Glomerular visceral epithelial cell (primary cell): ENCODE results near the gene PDE2A.
A peak's percentile ranks its signal among the peaks of the same experiment; 100 is the strongest.
"Not testable (repeated sequence)": the region's sequence is repeated elsewhere in the genome, so short reads cannot be mapped to it uniquely, and the experiment has no call there.

Experiments
- DNase-seq: peaks from one replicate; pipeline ENCODE4 v3.0.0-alpha.2; 2016; ENCODE audit errors: extremely low spot score

Gene PDE2A

DNA sequence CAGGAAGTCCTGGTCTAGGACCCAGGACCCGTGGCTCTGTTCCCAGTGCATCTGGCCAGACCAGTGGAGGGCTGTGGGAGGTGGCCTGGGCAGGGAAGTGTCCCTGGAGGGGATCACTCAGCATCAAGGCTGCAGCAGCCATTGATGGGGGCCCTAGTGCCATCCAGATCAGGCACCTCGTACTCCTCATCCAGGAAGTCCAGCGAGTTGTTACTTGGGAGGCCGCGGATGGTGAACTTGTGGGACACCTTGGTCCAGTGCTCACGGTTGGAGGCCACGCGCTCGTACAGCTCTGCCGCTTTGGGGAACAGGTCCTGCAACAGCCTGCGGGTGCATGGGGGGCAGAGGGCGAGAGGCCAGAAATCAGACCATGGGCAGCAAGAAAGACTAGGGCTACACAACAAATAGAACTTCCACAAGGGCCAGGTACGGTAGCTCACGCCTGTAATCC lies 96.9 kb downstream of the PDE2A start:
- DNase-seq, result no peak

- DNase-seq, result no peak
Observed at GRCh38 chr11:72576661-72577060, 97.6 kb downstream of the PDE2A start.

- no peak for DNase-seq
Observed at GRCh38 chr11:72576243-72576595, 98.0 kb downstream of the PDE2A start.

DNA sequence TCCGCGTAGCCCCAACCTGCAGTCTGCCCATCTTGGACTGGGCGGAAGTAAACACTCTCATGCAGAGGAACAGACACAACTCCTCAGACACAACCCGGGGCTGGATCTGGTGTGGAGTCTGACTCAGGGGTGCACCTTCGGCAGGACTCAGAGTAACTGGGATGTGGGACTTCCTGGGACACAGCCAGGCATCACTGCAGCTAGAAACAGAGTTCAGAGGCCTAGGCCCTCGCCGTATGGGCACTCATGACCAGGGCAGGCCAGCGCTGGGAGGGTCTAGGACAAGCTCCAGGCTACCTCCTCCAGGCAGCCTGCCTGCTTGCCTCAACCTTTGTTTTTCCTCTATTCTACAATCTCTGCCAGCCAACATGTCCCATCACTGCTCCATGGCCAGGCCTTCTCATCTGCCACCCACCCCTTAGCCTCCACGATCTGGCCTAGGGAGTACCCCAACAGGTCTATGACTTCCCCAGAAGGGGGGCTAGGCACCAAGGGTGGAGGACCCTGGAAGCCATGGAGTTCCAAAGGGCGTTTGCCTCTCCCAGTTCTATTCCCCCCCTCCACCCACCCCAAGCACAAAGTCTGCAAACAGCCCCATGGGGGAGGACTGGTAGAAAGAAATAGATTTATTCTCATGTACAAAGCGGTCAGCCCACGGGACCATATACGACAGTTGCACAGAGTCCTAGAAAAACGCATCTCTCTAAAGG lies 98.5 kb downstream of the PDE2A start:
- no peak for DNase-seq

GRCh38 chr11:72574548-72575460 lies 99.4 kb downstream of the PDE2A start:
- DNase-seq, result no peak

DNA sequence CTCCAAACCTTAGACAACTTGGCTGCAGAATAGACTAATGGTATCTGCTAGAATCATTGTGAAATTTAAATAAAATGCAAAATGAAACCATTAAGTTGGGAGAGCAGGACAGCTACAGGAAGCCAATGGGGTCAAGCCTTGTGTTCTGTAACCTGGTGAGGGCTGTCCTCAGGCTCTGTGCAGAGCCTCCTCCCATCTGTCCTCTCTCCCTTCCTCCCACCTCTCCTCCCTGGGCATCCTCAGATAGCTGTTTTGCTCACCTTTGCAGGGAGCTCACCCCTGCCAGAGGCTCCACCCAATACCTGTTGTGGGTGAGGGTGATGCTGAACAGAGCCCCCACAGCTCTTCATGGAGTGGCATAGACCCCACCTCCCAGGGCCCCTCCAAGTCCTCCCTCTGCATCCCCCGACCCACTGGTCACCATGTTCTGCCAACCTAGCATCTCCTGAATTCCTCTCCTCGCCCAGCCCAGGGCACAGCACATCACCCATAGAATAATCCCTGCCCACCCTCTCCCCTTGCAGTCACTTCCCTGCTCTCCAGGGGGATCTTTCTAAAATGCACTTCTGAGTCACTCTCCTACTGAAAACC lies 100.3 kb downstream of the PDE2A start:
- DNase-seq, result no peak

- DNase-seq, result peak; percentile 30
Observed at GRCh38 chr11:72573072-72573854, 101.0 kb downstream of the PDE2A start.

DNA sequence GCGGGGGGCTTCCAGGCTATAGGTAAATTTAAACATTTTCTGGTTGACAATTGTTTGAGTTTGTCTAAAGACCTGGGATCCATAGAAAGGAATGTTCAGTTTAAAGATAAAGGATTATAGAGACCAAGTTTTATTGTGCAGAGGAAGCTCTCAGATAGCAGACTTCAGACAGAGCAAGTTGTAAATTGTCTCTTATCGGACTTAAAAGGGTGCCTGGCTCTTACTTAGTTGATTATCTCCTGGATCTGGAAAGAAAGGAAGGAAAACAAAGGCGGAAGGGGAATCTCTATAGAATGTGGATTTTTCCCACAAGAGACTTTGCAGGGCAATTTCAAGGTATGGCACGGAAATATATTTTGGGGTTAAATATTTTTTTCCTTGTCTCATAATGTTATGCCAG lies 101.7 kb downstream of the PDE2A start:
- DNase-seq, result not testable (repeated sequence)

GRCh38 chr11:72570893-72571661 lies 103.1 kb downstream of the PDE2A start:
- DNase-seq, result no peak

DNA sequence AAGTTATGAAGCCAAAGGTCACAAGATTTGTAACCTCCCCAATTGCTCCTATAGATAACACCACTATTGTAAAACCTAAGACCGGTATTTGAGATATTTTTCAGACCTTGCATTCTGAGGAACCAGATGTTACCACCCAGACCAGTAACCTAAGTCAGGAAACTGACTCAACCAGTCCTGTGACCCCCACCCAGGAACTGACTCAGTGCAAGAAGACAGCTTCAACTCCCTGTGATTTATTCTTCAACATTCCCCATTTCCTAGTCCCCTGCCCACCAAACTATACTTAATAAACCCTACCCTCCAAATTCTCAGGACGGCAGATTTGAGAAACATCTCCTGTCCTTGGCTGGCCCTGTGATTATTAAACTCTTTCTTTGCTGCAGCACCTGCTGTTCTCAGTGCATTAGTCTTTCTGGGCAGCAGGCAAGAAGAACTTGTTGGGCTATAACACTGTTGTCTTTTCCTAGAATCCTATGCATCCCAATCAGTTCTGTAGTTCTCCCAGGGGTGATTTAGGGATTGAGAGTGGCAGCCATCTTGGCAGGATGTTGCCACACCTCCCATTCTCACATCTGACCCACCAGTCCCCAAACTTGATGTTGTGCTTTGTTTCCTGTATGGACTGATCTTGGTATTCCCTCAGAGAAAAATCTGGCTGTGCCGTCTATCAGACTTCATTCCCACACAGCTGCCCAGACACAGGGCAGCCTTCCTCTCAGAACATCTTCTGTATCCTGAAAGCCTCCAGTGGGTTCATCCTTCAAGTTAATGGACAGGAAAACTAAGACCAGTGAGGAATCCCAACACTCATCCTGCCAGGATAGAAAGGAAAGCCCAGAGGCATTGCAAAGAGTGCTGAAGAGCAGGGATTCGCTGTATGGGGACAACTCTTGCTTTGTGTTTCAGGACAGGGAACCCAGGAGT lies 104.0 kb downstream of the PDE2A start:
- peak; percentile 47 for DNase-seq

DNA sequence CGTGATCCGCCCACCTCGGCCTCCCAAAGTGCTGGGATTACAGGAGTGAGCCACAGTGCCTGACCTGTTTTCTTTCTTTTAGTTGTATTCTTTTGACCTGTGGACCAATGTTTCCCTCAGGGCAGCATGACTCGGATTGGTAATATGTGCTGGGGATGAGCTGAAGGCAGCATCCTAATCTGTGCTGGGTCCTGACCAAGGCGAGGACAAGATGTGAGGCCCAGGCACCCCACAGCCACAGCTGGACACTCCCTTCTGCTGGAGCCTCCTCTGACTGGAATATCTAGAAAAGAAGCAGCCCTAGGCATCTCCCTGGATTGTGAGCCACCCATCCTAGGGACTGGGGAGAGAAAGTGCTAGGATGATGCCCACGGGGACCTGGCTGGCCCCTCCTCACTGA lies 105.4 kb downstream of the PDE2A start:
- DNase-seq, result no peak

DNA sequence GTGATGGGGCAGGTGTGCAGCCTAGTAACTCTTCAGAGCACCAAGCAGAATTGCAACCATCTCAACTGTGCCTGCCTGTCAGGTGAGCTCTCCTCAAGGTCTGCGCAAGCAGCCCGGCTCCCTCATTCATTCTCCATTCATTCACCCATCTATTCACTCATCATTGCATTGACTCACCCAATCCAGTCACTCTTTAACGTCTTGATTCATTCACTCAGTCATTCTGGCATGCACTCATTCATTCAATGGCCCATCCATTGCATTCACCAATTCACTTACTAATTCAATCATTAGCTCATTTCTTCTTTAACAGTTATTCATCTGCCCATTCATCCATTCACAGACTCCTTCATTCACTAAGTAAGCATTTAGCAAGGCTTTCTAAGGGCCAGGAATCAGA lies 111.8 kb downstream of the PDE2A start:
- DNase-seq, result no peak

GRCh38 chr11:72561856-72562255 lies 112.4 kb downstream of the PDE2A start:
- DNase-seq, result no peak

DNA sequence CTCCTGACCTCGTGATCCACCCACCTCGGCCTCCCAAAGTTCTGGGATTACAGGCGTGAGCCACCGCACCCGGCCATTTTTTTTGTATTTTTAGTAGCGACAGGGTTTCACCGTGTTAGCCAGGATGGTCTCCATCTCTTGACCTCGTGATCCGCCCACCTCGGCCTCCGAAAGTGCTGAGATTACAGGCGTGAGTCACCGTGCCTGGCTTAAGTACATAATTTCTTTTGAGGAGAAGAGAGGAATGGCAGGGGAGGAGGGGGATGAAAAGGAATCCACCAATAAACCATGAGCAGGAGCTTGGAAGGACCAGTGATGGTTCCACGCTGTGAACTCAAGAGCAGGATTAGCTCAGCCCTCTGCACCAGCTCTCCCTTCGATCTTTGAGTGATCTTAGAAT lies 113.4 kb downstream of the PDE2A start:
- not testable (repeated sequence) for DNase-seq

- DNase-seq, result no peak
Observed at GRCh38 chr11:72556433-72556832, 117.8 kb downstream of the PDE2A start.

- DNase-seq, result not testable (repeated sequence)
Observed at GRCh38 chr11:72555014-72555522, 119.2 kb downstream of the PDE2A start.

DNA sequence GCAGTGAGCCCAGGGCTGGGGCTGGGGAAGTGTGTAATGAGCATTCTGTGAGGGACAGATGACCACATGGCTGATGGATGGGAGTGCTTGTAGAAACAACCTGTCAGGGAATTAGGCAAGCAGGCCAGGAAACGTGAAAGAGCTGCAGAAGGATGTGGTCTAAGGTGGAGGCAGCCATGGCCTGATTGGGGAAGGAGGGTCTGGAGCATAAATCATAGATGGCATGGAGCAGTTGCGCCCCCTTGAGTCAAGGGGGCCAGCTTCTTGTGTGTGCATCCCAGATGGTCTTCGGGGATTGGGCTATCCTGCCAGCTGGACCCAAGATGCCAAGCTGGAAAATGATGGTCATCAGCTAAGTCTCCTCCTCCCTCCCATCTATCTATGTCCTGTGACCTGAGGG lies 120.5 kb downstream of the PDE2A start:
- DNase-seq, result no peak

DNA sequence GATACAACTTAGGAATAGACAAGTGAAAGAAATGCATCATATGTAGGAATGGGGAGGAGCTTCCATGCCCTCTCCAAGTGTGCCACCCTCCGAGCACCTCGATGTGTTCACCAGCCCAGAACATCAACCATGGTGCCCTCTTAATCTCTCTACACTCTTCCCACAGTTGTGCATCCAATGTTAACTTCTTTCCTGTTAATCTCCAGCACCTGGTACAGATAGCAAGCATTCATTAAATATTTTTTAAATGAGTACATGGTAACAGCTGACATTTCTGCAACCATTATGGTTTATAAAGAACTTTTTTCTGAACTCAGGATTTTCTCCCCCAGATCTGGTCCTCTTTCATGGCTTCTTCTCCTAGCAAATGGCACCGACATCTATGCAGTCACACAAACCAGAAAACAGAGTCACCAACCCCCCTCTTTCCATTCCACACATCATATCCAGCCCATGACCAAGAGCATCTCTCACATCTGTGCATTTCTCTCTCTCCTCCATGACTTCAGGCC lies 121.8 kb downstream of the PDE2A start:
- DNase-seq, result no peak

- DNase-seq, result no peak
Observed at GRCh38 chr11:72551571-72551970, 122.7 kb downstream of the PDE2A start.

GRCh38 chr11:72548463-72548862 lies 125.8 kb downstream of the PDE2A start:
- DNase-seq, result no peak
